WTC11 (cell line): Measurements from ENCODE around the gene ZBTB7C.

Experiments
- CTCF ChIP-seq: fragments of 200-600 bp; IDR thresholded peaks from 2 replicates; pipeline ENCODE4 v1.8.0; 2022; ENCODE audit warnings: antibody characterized with exemption
- GABPB1 ChIP-seq: sonication (generic); formaldehyde crosslinking; IDR thresholded peaks from 2 replicates; pipeline ENCODE4 v1.8.1; 2023; ENCODE audit warnings: mild to moderate bottlenecking, missing genetic modification reagents
- GRHL2 ChIP-seq: fragments of 250-450 bp; sonication (Bioruptor Pico); IDR thresholded peaks from 2 replicates; pipeline ENCODE4 v1.8.0; 2022; ENCODE audit warnings: mild to moderate bottlenecking, moderate library complexity; ENCODE audit not compliant: insufficient replicate concordance, severe bottlenecking
- IRF1 ChIP-seq: sonication (generic); formaldehyde crosslinking; IDR thresholded peaks from 2 replicates; pipeline ENCODE4 v1.8.0; 2023; ENCODE audit warnings: missing genetic modification reagents
- PRDM15 ChIP-seq: sonication (generic); formaldehyde crosslinking; IDR thresholded peaks from 2 replicates; pipeline ENCODE4 v1.8.0; 2022; ENCODE audit warnings: missing genetic modification reagents
- ZBTB43 ChIP-seq: sonication (generic); formaldehyde crosslinking; IDR thresholded peaks from 2 replicates; pipeline ENCODE4 v1.8.1; 2023; ENCODE audit warnings: mild to moderate bottlenecking, missing genetic modification reagents
- ZNF281 ChIP-seq: sonication (generic); formaldehyde crosslinking; IDR thresholded peaks from 2 replicates; pipeline ENCODE4 v1.8.0; 2023; ENCODE audit warnings: mild to moderate bottlenecking, missing genetic modification reagents
- ZNF317 ChIP-seq: sonication (generic); formaldehyde crosslinking; IDR thresholded peaks from 2 replicates; pipeline ENCODE4 v1.8.1; 2023; ENCODE audit warnings: low read depth, mild to moderate bottlenecking, moderate library complexity, missing genetic modification reagents, borderline replicate concordance

- TF ChIP-seq CTCF (no peak), PRDM15 (CRISPR knock-in tag) (no peak), ZNF317 (CRISPR knock-in tag) (no peak), IRF1 (no peak), ZBTB43 (CRISPR knock-in tag) (no peak), ZNF281 (no peak), GRHL2 (CRISPR knock-in tag) (no peak), GABPB1 (CRISPR knock-in tag) (no peak)
Measured at GRCh38 chr18:48037481-48038271, 371.5 kb downstream of the ZBTB7C start.
